Measurements from ENCODE around the gene MS4A4E. TPM values are rescaled to one million over a fixed set of nuclear protein-coding genes. Genes with fewer than 3 reads are reported as not detected.
"Not testable (repeated sequence)": the region's sequence is repeated elsewhere in the genome, so short reads cannot be mapped to it uniquely, and the experiment has no call there.

The MS4A4E gene
- total and polyA plus RNA-seq, 7 experiments from 2014 or later = 0.19 to 9.2 (median 2.1) TPM; not detected in 4

GRCh38 chr11:60193687-60194433 is 49.1 kb downstream of the MS4A4E start:
- ATAC-seq = peak; percentile 77
- Histone ChIP-seq H3K4me1 (ENCODE audit: control insufficient read depth in 2 of 2, insufficient read depth in 2 of 2, low read length in 2 of 2) (no peaks in the 10 kb centered on the region), H3K27ac (ENCODE audit: low read depth, low read length) (no peak overlapping the region), H3K27me3 (ENCODE audit: control insufficient read depth in 2 of 2, insufficient read depth in 2 of 2, low read length in 2 of 2) (no peaks in the 10 kb centered on the region), H3K36me3 (ENCODE audit: control insufficient read depth in 2 of 3, insufficient read depth in 3 of 3, low read length in 3 of 3) (no peaks in the 10 kb centered on the region), H3K4me3 (ENCODE audit: low read length) (no peak overlapping the region), H3K9me3 (ENCODE audit: control insufficient read depth in 2 of 3, low read length in 3 of 3) (no peaks in the 10 kb centered on the region)
- peak in 8 of 9 donors; percentile 1 to 58 (median 34) for DNase-seq
- peaks cover 0 to 14% (median 3%) of the 10 kb centered on the region in 11 donors for H3K9me3 Mint-ChIP-seq
- H3K27me3 Mint-ChIP-seq = peaks cover 2 to 21% (median 17%) of the 10 kb centered on the region in 5 donors
- no peak overlapping the region for H3K4me3 Mint-ChIP-seq
- intact Hi-C loops (cut with micrococcal nuclease) = loop anchor here in 1 of 2 donors (1.0 kb wide), 1 partner anchor 371 kb away; no protein-coding TSS in a partner anchor
- peaks cover 0 to 4% (median 0%) of the 10 kb centered on the region in 7 donors for H3K4me1 Mint-ChIP-seq
- POLR2A ChIA-PET = no interaction called here
- CTCF ChIA-PET = no interaction called here
- no peaks in the 10 kb centered on the region for H3K36me3 Mint-ChIP-seq
- no peak overlapping the region for H3K27ac Mint-ChIP-seq

- CTCF ChIA-PET = interaction anchor here (0.7 kb wide), 1 partner anchor 66 kb away, joined by 3 read pairs; no protein-coding TSS in a partner anchor
- H3K4me3 Mint-ChIP-seq; H3K4me1 Mint-ChIP-seq; H3K27ac ChIP-seq (ENCODE audit: low read depth, low read length); DNase-seq; ATAC-seq; POLR2A ChIA-PET; H3K36me3 ChIP-seq (ENCODE audit: control insufficient read depth in 2 of 3, insufficient read depth in 3 of 3, low read length in 3 of 3); H3K27me3 ChIP-seq (ENCODE audit: control insufficient read depth in 2 of 2, insufficient read depth in 2 of 2, low read length in 2 of 2); H3K4me3 ChIP-seq (ENCODE audit: low read length); H3K9me3 ChIP-seq (ENCODE audit: control insufficient read depth in 2 of 3, low read length in 3 of 3); H3K27ac Mint-ChIP-seq; H3K4me1 ChIP-seq (ENCODE audit: control insufficient read depth in 2 of 2, insufficient read depth in 2 of 2, low read length in 2 of 2); H3K36me3 Mint-ChIP-seq; intact Hi-C loops (cut with micrococcal nuclease): not testable (repeated sequence)
- H3K27me3 Mint-ChIP-seq = peaks cover 2 to 12% (median 12%) of the 10 kb centered on the region in 5 donors
- H3K9me3 Mint-ChIP-seq = peaks cover 0 to 14% (median 3%) of the 10 kb centered on the region in 11 donors
Measured at GRCh38 chr11:60192564-60192963, 50.4 kb downstream of the MS4A4E start.

GRCh38 chr11:60188481-60188880 is 54.5 kb downstream of the MS4A4E start:
- H3K27ac ChIP-seq (ENCODE audit: low read depth, low read length); intact Hi-C loops (cut with micrococcal nuclease); H3K4me1 ChIP-seq (ENCODE audit: control insufficient read depth in 2 of 2, insufficient read depth in 2 of 2, low read length in 2 of 2); H3K4me1 Mint-ChIP-seq; H3K27ac Mint-ChIP-seq; H3K36me3 Mint-ChIP-seq; H3K9me3 ChIP-seq (ENCODE audit: control insufficient read depth in 2 of 3, low read length in 3 of 3); CTCF ChIA-PET; DNase-seq; POLR2A ChIA-PET; H3K27me3 ChIP-seq (ENCODE audit: control insufficient read depth in 2 of 2, insufficient read depth in 2 of 2, low read length in 2 of 2); H3K4me3 ChIP-seq (ENCODE audit: low read length); ATAC-seq; H3K36me3 ChIP-seq (ENCODE audit: control insufficient read depth in 2 of 3, insufficient read depth in 3 of 3, low read length in 3 of 3); H3K4me3 Mint-ChIP-seq: not testable (repeated sequence)
- H3K27me3 Mint-ChIP-seq = peaks cover 0 to 15% (median 14%) of the 10 kb centered on the region in 5 donors
- peaks cover 0 to 26% (median 9%) of the 10 kb centered on the region in 11 donors for H3K9me3 Mint-ChIP-seq

DNA sequence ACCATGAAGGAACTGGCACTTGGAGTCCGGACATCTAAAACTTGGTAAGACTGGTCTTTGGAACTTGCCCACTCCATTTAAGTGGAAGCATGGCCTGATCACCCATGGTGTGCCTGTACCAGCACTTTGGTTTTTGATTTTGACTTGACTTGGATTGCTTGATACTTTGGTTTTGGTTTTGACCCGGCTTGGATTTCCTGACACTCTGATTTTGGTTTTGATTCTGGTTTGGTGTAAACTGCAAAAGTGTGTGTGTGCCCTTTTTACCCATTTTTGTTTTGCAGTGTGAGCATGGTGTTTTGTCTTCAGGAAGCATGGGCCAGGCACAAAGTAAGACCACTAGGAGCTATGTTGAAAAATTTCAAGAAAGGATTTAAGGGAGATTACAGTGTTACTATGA is 56.8 kb downstream of the MS4A4E start:
- intact Hi-C loops (cut with micrococcal nuclease); H3K4me1 ChIP-seq (ENCODE audit: control insufficient read depth in 2 of 2, insufficient read depth in 2 of 2, low read length in 2 of 2); H3K36me3 ChIP-seq (ENCODE audit: control insufficient read depth in 2 of 3, insufficient read depth in 3 of 3, low read length in 3 of 3); H3K27ac ChIP-seq (ENCODE audit: low read depth, low read length); POLR2A ChIA-PET; CTCF ChIA-PET; ATAC-seq; H3K27ac Mint-ChIP-seq; H3K4me3 Mint-ChIP-seq; H3K27me3 ChIP-seq (ENCODE audit: control insufficient read depth in 2 of 2, insufficient read depth in 2 of 2, low read length in 2 of 2); H3K4me1 Mint-ChIP-seq; H3K9me3 ChIP-seq (ENCODE audit: control insufficient read depth in 2 of 3, low read length in 3 of 3); H3K36me3 Mint-ChIP-seq; DNase-seq; H3K4me3 ChIP-seq (ENCODE audit: low read length): not testable (repeated sequence)
- H3K27me3 Mint-ChIP-seq = peaks cover 3 to 17% (median 15%) of the 10 kb centered on the region in 5 donors
- peaks cover 0 to 12% (median 6%) of the 10 kb centered on the region in 11 donors for H3K9me3 Mint-ChIP-seq

DNA sequence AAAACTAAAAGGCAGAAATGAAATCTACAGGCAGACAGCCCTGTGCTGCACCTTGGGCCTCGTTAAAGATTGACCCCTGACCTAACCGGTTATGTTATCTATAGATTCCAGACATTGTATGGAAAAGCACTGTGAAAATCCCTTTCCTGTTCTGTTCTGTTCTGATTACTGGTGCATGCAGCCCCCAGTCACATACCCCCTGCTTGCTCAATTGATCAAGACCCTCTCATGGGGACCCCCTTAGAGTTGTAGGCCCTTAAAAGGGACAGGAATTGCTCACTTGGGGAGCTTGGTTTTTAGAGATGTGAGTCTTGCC is 57.5 kb downstream of the MS4A4E start:
- H3K36me3 Mint-ChIP-seq; H3K4me3 ChIP-seq (ENCODE audit: low read length); DNase-seq; H3K36me3 ChIP-seq (ENCODE audit: control insufficient read depth in 2 of 3, insufficient read depth in 3 of 3, low read length in 3 of 3); H3K9me3 ChIP-seq (ENCODE audit: control insufficient read depth in 2 of 3, low read length in 3 of 3); intact Hi-C loops (cut with micrococcal nuclease); H3K27me3 ChIP-seq (ENCODE audit: control insufficient read depth in 2 of 2, insufficient read depth in 2 of 2, low read length in 2 of 2); H3K4me1 Mint-ChIP-seq; H3K4me1 ChIP-seq (ENCODE audit: control insufficient read depth in 2 of 2, insufficient read depth in 2 of 2, low read length in 2 of 2); H3K4me3 Mint-ChIP-seq; ATAC-seq; CTCF ChIA-PET; H3K27ac Mint-ChIP-seq; POLR2A ChIA-PET; H3K27ac ChIP-seq (ENCODE audit: low read depth, low read length): not testable (repeated sequence)
- Mint-ChIP-seq H3K9me3 (peaks cover 0 to 12% (median 6%) of the 10 kb centered on the region in 11 donors), H3K27me3 (peaks cover 6 to 22% (median 15%) of the 10 kb centered on the region in 5 donors)

DNA sequence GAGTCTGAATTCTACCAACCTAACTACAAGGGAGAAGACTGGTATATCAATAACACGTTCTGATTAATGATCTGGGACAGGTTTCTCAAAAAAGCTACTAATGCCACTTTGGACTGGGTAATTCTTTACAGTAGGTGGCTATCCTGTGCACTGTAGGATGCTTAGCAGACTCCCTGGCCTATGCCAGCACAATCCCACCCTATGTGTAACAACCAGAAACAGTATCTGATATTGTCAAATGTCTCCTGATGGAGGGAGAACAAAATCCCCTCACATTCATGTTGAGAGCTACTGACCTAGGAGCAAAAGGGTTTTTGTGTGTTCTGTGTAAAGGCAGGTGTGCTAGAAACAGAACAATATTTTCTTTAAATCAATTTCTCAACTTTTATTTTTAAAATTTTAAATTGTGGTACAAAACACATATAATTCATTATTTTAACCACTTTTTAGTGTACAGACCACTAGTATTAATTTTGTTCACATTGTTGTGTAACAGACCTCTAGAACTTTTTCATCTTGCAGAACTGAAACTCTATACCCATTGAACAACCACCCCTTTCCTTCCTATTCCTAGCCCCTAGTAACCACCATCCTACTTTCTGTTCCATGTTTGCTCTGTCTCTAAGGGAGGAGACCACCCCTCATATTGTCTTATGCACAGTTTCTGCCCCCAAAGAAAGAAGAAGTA is 58.0 kb downstream of the MS4A4E start:
- H3K27ac Mint-ChIP-seq = no peak overlapping the region
- H3K4me1 Mint-ChIP-seq = peaks cover 0 to 5% (median 0%) of the 10 kb centered on the region in 7 donors
- H3K9me3 Mint-ChIP-seq = peaks cover 0 to 12% (median 6%) of the 10 kb centered on the region in 11 donors
- Histone ChIP-seq H3K27ac (ENCODE audit: low read depth, low read length) (no peak overlapping the region), H3K4me1 (ENCODE audit: control insufficient read depth in 2 of 2, insufficient read depth in 2 of 2, low read length in 2 of 2) (no peaks in the 10 kb centered on the region), H3K27me3 (ENCODE audit: control insufficient read depth in 2 of 2, insufficient read depth in 2 of 2, low read length in 2 of 2) (no peaks in the 10 kb centered on the region), H3K9me3 (ENCODE audit: control insufficient read depth in 2 of 3, low read length in 3 of 3) (peaks cover 0 to 5% (median 0%) of the 10 kb centered on the region in 3 experiments), H3K4me3 (ENCODE audit: low read length) (no peak overlapping the region), H3K36me3 (ENCODE audit: control insufficient read depth in 2 of 3, insufficient read depth in 3 of 3, low read length in 3 of 3) (no peaks in the 10 kb centered on the region)
- H3K27me3 Mint-ChIP-seq = peaks cover 6 to 27% (median 19%) of the 10 kb centered on the region in 5 donors
- intact Hi-C loops (cut with micrococcal nuclease) = no loop called here
- ChIA-PET CTCF (no interaction called here), POLR2A (no interaction called here)
- peaks cover 0 to 7% (median 0%) of the 10 kb centered on the region in 5 donors for H3K36me3 Mint-ChIP-seq
- H3K4me3 Mint-ChIP-seq = no peak overlapping the region
- peak; percentile 53 for ATAC-seq
- DNase-seq = no peak
